NCI-H526 (cell line): Measurements from ENCODE around the gene PALLD.
"Not testable (repeated sequence)": the region's sequence is repeated elsewhere in the genome, so short reads cannot be mapped to it uniquely, and the experiment has no call there.

Experiments
- DNase-seq, 2 experiments: peaks; one replicate each; lab custom pipeline; 2025; lab: John Stamatoyannopoulos, UW

PALLD gene

DNA sequence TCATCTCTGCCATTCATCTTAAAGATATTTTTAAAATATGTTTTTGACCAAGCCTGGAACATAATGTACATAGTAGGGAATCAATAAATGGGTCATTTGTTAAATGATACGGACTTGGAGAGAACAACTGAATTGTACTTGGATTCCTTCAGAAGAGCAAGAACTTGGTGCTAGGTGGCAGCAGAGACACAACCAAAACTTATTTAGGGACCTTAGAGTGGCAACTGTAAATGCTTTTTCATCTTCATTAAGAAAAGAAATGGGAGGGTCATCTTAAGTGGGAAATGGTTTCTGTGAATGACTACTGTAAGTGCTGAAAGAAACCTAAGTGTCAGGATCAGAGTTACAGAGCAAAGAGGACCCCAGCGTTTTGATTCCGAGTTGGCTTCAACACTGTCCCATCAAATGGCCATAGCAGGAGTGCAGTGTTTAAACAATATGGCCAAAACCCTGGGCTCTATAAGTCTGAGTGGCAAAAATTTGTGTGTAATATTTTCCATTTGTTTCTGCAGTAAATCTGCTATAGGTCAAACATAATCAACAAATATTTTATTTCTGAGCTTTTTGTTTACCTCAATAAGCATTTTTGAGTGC, 213.6 kb downstream of the PALLD start:
- DNase-seq, result peak in 1 of 2 experiments; percentile 21

GRCh38 chr4:168711197-168712140, 214.6 kb downstream of the PALLD start:
- DNase-seq, result no peak

DNA sequence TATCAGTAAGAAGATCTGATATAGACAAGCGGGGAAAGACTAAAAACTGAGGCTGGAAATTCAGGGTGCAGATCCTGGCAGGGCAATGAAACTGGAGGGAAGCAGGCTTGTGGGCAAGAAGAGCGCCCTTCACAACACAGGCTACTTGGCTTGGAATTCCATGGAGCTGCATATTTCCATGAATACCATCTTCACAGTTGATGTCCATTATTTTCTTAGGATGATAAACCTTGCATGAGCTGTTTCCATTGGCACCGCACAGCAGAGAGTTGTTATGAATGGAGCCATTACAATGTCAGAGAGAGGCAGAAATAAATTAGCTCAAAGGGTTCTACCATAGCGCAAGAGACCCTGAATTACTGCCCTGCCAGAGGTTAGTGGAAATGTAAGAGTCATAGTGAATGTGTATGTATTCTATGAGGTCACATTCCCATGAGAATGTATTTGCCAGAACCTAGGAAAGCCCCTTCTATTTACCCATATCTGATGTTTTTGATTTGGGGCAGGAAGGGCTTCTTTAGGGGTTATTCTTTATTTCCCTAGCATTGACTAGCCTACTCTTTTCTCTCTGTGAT, 215.6 kb downstream of the PALLD start:
- DNase-seq, result no peak

DNA sequence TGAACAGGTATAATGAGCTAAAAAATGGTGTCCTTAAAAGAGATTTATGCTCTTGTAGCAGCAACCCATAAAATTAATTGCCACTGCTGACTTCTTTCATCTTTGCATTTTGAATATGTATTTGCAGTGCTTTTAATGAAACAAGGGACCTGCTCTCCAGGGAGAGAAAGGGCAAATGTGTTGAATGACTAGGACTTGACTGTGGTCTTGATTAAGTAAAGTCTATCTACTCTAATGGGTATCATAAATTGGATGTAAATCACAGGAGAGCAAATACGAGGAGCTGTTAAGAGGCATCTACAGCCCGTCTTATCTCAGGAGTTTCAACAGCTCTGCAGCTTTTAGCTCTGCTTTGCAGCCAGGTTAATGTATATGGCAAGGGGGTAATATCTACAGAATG, 216.4 kb downstream of the PALLD start:
- peak; percentile 23 to 68 for DNase-seq

GRCh38 chr4:168715896-168716295, 219.0 kb downstream of the PALLD start:
- DNase-seq, result no peak

DNA sequence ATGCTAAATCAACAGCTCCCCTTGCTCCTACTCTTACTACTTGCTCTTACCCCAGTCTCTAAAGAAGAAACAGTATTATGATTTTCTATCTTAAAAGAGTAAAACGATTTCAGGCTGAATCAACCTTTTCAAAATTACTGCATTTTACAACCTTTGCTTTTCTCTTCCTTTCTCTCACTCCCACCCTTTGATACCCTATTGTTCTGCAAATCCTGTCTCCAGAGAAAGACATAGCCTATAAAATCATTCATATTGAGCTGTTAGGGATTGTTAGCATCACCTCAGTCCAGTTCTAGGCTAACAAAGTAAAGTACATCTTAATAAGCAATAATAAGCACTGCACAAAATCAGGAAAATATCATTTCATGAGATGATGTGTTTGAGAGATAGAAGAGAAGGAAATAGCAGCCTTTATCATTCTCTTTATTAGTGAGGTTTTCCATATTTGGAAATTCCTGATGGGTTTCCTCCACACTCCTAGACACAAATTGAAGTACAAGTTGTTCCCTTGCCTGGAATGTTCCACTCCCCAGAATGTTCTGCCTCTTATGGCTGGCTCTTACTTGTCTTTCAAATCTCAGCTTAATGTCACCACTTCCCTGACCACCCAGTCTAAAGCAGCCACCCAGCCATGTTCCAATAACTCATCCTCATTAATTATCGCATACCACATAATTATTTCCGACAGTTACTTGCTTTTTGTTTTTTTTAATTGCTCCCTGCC, 219.7 kb downstream of the PALLD start:
- DNase-seq, result no peak

GRCh38 chr4:168717847-168718246, 221.0 kb downstream of the PALLD start:
- no peak for DNase-seq

GRCh38 chr4:168719725-168720124, 222.9 kb downstream of the PALLD start:
- no peak for DNase-seq

- DNase-seq, result no peak
Observed at GRCh38 chr4:168720396-168720900, 223.6 kb downstream of the PALLD start.

- no peak for DNase-seq
Observed at GRCh38 chr4:168722391-168722790, 225.5 kb downstream of the PALLD start.

GRCh38 chr4:168723020-168723419, 226.2 kb downstream of the PALLD start:
- DNase-seq, result no peak

DNA sequence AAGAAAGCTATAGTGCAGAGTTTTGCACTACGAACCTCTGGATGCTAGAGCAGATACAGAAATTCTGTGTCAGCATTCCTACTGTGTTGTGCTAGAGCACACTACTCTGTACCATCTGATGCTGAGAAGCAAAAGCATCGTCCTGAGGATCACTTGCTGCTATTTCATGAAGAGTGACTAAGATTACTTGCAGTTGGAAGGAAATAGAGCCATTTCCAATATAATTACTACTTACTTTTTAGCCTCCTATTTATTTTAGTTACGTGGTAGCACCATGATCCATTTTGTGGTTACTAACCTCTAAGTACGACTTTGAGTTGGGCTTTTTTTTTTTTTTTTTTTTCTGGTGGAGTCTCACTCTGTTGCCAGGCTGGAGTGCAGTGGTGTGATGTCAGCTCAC, 226.7 kb downstream of the PALLD start:
- DNase-seq, result no peak

- DNase-seq, result no peak
Observed at GRCh38 chr4:168724243-168724642, 227.4 kb downstream of the PALLD start.

- no peak for DNase-seq
Observed at GRCh38 chr4:168724686-168725411, 228.0 kb downstream of the PALLD start.

DNA sequence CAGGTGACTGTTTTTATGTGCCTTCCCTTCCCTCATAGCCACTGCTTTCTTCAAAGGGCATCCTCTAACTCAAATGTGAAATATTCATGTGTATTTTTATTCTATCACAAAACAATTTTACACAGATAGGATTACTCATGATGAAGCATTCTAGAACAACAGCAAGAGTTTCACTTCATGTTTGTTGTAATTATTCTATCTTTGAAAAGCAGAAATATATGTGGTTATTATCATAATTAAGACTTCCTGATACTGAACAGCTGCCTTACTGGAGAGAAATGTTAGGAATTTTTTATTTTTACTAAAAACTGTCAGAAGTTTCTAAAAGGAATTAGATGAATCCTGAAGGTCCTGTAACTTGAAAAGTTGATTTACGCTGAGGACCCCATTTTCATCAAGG, 229.1 kb downstream of the PALLD start:
- DNase-seq, result no peak

DNA sequence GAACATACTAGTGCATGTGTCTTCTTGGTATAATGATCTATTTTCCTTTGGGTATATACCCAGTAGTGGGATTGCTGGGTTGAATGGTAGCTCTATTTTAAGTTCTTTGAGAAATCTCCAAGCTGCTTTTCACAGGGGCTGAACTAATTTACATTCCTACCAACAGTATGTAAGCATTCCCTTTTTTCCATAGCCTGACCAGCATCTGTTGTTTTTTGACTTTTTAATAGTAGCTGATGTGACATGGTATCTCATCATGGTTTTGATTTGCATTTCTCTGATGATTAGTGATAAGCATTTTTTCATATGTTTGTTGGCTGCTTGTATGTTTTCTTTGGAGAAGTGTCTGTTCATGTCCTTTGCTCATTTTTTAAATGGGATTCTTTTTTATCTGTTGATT, 230.3 kb downstream of the PALLD start:
- not testable (repeated sequence) for DNase-seq

- DNase-seq, result no peak
Observed at GRCh38 chr4:168731006-168731636, 234.3 kb downstream of the PALLD start.

DNA sequence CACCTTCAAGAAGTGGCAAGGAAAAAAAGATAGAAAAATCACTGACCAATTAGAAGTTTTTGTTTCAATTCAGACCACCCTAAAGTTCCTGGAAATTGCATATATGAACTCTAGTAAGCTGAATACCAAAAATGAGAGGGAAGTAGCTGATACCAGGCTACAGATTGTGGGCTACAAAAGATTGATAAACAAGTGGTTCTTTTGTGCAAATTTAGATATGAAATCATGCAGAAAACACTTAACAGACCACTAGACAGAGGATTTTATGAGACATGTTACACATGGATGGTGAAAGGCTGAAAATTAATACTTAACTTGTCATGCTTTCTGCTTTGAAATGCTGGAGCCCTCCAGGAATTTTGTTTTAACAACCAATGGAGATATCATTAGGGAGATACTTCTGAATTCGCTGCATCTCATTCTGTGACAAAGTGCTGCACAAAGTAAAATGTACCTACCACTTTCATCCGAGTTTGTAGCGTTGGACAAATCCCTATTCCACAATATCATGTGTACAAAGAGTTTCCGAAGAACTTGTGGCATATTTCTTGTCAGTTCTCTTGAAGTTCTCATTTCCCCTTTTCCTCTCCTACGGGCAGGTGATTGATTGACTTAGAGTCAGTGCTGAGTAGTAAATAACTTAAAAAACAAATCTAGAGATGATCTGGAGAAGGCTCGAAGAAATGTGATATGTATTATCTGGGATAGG, 235.0 kb downstream of the PALLD start:
- DNase-seq, result no peak

- DNase-seq, result no peak
Observed at GRCh38 chr4:168732714-168733113, 235.9 kb downstream of the PALLD start.
